Naive B cell (primary cell): ENCODE measurements around the gene UCN. TPM values are rescaled to one million over a fixed set of nuclear protein-coding genes. Genes with fewer than 3 reads are reported as not detected.
A peak's percentile ranks its signal among the peaks of the same experiment; 100 is the strongest.

Source experiments
- ATAC-seq, 2 donors: fragments of 150-1000 bp; cut with Tn5 transposase; 2 replicates each; pipeline ENCODE4 v1.10.0; 2021; ENCODE audit warnings: low read depth in 2 of 2, mild to moderate bottlenecking in 2 of 2, moderate library complexity in 2 of 2
- DNase-seq: peaks from one replicate; pipeline ENCODE4 v3.0.0; 2022
- H3K27ac Mint-ChIP-seq, 6 donors: one replicate each; pipeline ENCODE4 v1.8.0; 2020 to 2022; ENCODE audit warnings: mild to moderate bottlenecking in 6 of 6, mixed read lengths in 6 of 6, moderate library complexity in 5 of 6, inconsistent platforms in 2 of 6
- H3K27me3 Mint-ChIP-seq, 3 donors: one replicate each; pipeline ENCODE4 v1.8.0; 2021 to 2022; ENCODE audit warnings: mixed read lengths in 3 of 3, mild to moderate bottlenecking in 1 of 3
- H3K36me3 Mint-ChIP-seq, 2 donors: one replicate each; pipeline ENCODE4 v1.8.0; 2020 to 2022; ENCODE audit warnings: mixed read lengths in 2 of 2, inconsistent platforms in 1 of 2, mild to moderate bottlenecking in 1 of 2
- H3K4me1 Mint-ChIP-seq, 3 donors: one replicate each; pipeline ENCODE4 v1.8.0; 2020 to 2022; ENCODE audit warnings: mixed read lengths in 3 of 3, inconsistent platforms in 1 of 3, mild to moderate bottlenecking in 1 of 3, moderate library complexity in 1 of 3
- H3K4me3 Mint-ChIP-seq, 8 donors: one replicate each; pipeline ENCODE4 v1.8.0; 2020 to 2022; ENCODE audit warnings: mild to moderate bottlenecking in 8 of 8, mixed read lengths in 8 of 8, moderate library complexity in 8 of 8, inconsistent platforms in 2 of 8
- H3K9me3 Mint-ChIP-seq, 7 donors: one replicate each; pipeline ENCODE4 v1.8.0; 2020 to 2022; ENCODE audit warnings: mixed read lengths in 7 of 7, mild to moderate bottlenecking in 5 of 7, inconsistent platforms in 2 of 7, moderate library complexity in 1 of 7
- polyA plus RNA-seq, 6 donors: library from polyadenylated mRNA; unstranded; fragments of 300-500 nt; fragmentation: Illumina TruSeq; gene quantifications; one replicate each; pipeline ENCODE4 v1.2.3, GENCODE V29; 2021; ENCODE audit warnings: low read depth in 6 of 6

Gene UCN
- polyA plus RNA-seq, 6 donors from 2014 or later: 0.55 to 1.4 (median 0.91) TPM; not detected in 2

- H3K9me3 Mint-ChIP-seq: no peaks in the 10 kb centered on the region
- peaks cover 40 to 82% (median 75%) of the 10 kb centered on the region in 3 donors for H3K27me3 Mint-ChIP-seq
- H3K4me3 Mint-ChIP-seq: no peak overlapping the region
- peak overlapping the region in 1 of 6 donors; percentile 73 for H3K27ac Mint-ChIP-seq
- peaks cover 0 to 15% of the 10 kb centered on the region in 2 donors for H3K36me3 Mint-ChIP-seq
- peaks cover 11 to 13% (median 12%) of the 10 kb centered on the region in 3 donors for H3K4me1 Mint-ChIP-seq
- DNase-seq: no peak
- no peak for ATAC-seq
These were observed 50.2 kb downstream of the UCN start for GRCh38 chr2:27258051-27258450.

Other genes starting within 250 kb of the UCN start
- 100 to 1,000 TPM; 594 to 733 (median 606) TPM for gene OST4, start 236.8 kb downstream of the UCN start, polyA plus RNA-seq
- 1 to 10 TPM in 2 of 6 donors, under 1 TPM in 4; 0.28 to 1.1 (median 0.77) TPM for gene EMILIN1, start 229.8 kb downstream of the UCN start, polyA plus RNA-seq
- gene KHK, start 221.7 kb downstream of the UCN start, polyA plus RNA-seq: 1 to 10 TPM; 3.3 to 8.9 (median 5.6) TPM
- not detected for gene CGREF1, start 189.3 kb downstream of the UCN start, polyA plus RNA-seq
- 1 to 10 TPM in 2 of 6 donors, not detected in 4; 1.2 to 1.3 TPM for gene ABHD1, start 184.6 kb downstream of the UCN start, polyA plus RNA-seq
- 100 to 1,000 TPM in 1 of 6 donors, 10 to 100 TPM in 5; 51.0 to 101 (median 56.2) TPM for gene PREB, start 173.8 kb downstream of the UCN start, polyA plus RNA-seq
- gene PRR30, start 169.0 kb downstream of the UCN start, polyA plus RNA-seq: not detected
- gene TCF23, start 159.4 kb downstream of the UCN start, polyA plus RNA-seq: not detected
- 100 to 1,000 TPM; 296 to 424 (median 357) TPM for gene ATRAID, start 96.4 kb downstream of the UCN start, polyA plus RNA-seq
- 10 to 100 TPM; 15.4 to 55.3 (median 22.4) TPM for gene SLC5A6, start 96.2 kb downstream of the UCN start, polyA plus RNA-seq
- 10 to 100 TPM in 5 of 6 donors, 1 to 10 TPM in 1; 5.4 to 20.7 (median 14.0) TPM for gene CAD, start 91.1 kb downstream of the UCN start, polyA plus RNA-seq
- under 1 TPM in 2 of 6 donors, not detected in 4; 0.06 to 0.16 TPM for gene SLC30A3, start 45.4 kb downstream of the UCN start, polyA plus RNA-seq
- not detected for gene DNAJC5G, start 33.0 kb downstream of the UCN start, polyA plus RNA-seq
- gene TRIM54, start 26.0 kb downstream of the UCN start, polyA plus RNA-seq: not detected
- gene MPV17, start 14.7 kb upstream of the UCN start, polyA plus RNA-seq: 100 to 1,000 TPM; 133 to 234 (median 151) TPM
- gene GTF3C2, start 48.3 kb upstream of the UCN start, polyA plus RNA-seq: 10 to 100 TPM; 31.8 to 50.6 (median 39.9) TPM
- gene EIF2B4, start 61.9 kb upstream of the UCN start, polyA plus RNA-seq: 10 to 100 TPM; 16.3 to 38.9 (median 30.3) TPM
- 100 to 1,000 TPM; 216 to 307 (median 256) TPM for gene SNX17, start 62.2 kb upstream of the UCN start, polyA plus RNA-seq
- 1 to 10 TPM in 5 of 6 donors, not detected in 1; 2.2 to 6.5 (median 3.7) TPM for gene ZNF513, start 72.3 kb upstream of the UCN start, polyA plus RNA-seq
- 100 to 1,000 TPM in 1 of 6 donors, 10 to 100 TPM in 5; 67.1 to 105 (median 73.2) TPM for gene PPM1G, start 101.1 kb upstream of the UCN start, polyA plus RNA-seq
- 10 to 100 TPM; 45.3 to 76.5 (median 59.4) TPM for gene NRBP1, start 120.2 kb upstream of the UCN start, polyA plus RNA-seq
- gene KRTCAP3, start 133.9 kb upstream of the UCN start, polyA plus RNA-seq: 1 to 10 TPM in 4 of 6 donors, under 1 TPM in 1, not detected in 1; 1.00 to 8.3 (median 3.9) TPM
- gene IFT172, start 181.3 kb upstream of the UCN start, polyA plus RNA-seq: 1 to 10 TPM in 5 of 6 donors, under 1 TPM in 1; 0.47 to 7.5 (median 3.2) TPM
- gene FNDC4, start 186.8 kb upstream of the UCN start, polyA plus RNA-seq: under 1 TPM in 3 of 6 donors, not detected in 3; 0.17 to 0.65 (median 0.33) TPM
- gene GCKR, start 188.4 kb upstream of the UCN start, polyA plus RNA-seq: not detected